GM23338 (cell line): ENCODE measurements around the gene ZNF429. TPM values are rescaled to one million over a fixed set of nuclear protein-coding genes. Genes with fewer than 3 reads are reported as not detected.

ENCODE experiments used
- ATAC-seq: fragments of 200-7000 bp; cut with Tn5 transposase; 3 replicates; pipeline ENCODE4 v1.9.1; 2020
- DNase-seq: peaks from one replicate; pipeline ENCODE4 v3.0.0-alpha.2; 2015; ENCODE audit warnings: low spot score
- H2AFZ ChIP-seq: fragments of 200-600 bp; sonication (generic); 2 replicates; pipeline ENCODE4 v1.8.0; 2016; ENCODE audit warnings: antibody characterized with exemption, mild to moderate bottlenecking, moderate library complexity
- H3F3A ChIP-seq: fragments of 200-600 bp; sonication (generic); replicated peaks from 2 replicates; pipeline ENCODE4 v1.8.0; 2017; ENCODE audit warnings: antibody characterized with exemption, mixed run types, low read depth
- H3K27ac ChIP-seq: fragments of 200-600 bp; sonication (generic); 2 replicates; pipeline ENCODE4 v1.6.1; 2016; ENCODE audit warnings: low read depth
- H3K27me3 ChIP-seq: fragments of 200-600 bp; sonication (generic); 2 replicates; pipeline ENCODE4 v1.8.0; 2016; ENCODE audit warnings: mild to moderate bottlenecking, mixed run types, moderate library complexity; ENCODE audit not compliant: insufficient read depth
- H3K36me3 ChIP-seq: fragments of 200-600 bp; sonication (generic); 2 replicates; pipeline ENCODE4 v1.8.0; 2016; ENCODE audit warnings: mild to moderate bottlenecking; ENCODE audit not compliant: insufficient read depth
- H3K4me1 ChIP-seq: fragments of 200-600 bp; sonication (generic); 2 replicates; pipeline ENCODE4 v1.8.0; 2016; ENCODE audit warnings: mild to moderate bottlenecking, moderate library complexity; ENCODE audit not compliant: insufficient read depth
- H3K4me2 ChIP-seq: fragments of 200-600 bp; sonication (generic); 2 replicates; pipeline ENCODE4 v1.7.1; 2017; ENCODE audit warnings: mixed run types
- H3K4me3 ChIP-seq: fragments of 200-600 bp; sonication (generic); 2 replicates; pipeline ENCODE4 v1.6.1; 2016; ENCODE audit warnings: mixed run types
- H3K79me2 ChIP-seq: fragments of 200-600 bp; sonication (generic); replicated peaks from 2 replicates; pipeline ENCODE4 v1.8.0; 2017; ENCODE audit warnings: mild to moderate bottlenecking; ENCODE audit not compliant: insufficient read depth
- H3K9me2 ChIP-seq: fragments of 200-600 bp; sonication (generic); 2 replicates; pipeline ENCODE4 v1.8.0; 2017; ENCODE audit not compliant: insufficient read depth
- H4K20me1 ChIP-seq: fragments of 200-600 bp; sonication (generic); replicated peaks from 2 replicates; pipeline ENCODE4 v1.8.0; 2017; ENCODE audit warnings: mild to moderate bottlenecking; ENCODE audit not compliant: insufficient read depth
- H3K27ac Mint-ChIP-seq: 2 replicates; pipeline ENCODE4 v1.8.0; 2020; ENCODE audit warnings: inconsistent platforms, mild to moderate bottlenecking, moderate library complexity, mixed read lengths
- H3K27me3 Mint-ChIP-seq: 3 replicates; pipeline ENCODE4 v1.8.0; 2022; ENCODE audit warnings: low read depth, mild to moderate bottlenecking, moderate library complexity, mixed read lengths, inconsistent platforms; ENCODE audit not compliant: insufficient read depth, poor library complexity
- H3K36me3 Mint-ChIP-seq: 3 replicates; pipeline ENCODE4 v1.8.0; 2021; ENCODE audit warnings: low read depth, mild to moderate bottlenecking, inconsistent platforms, moderate library complexity, mixed read lengths
- H3K4me1 Mint-ChIP-seq: 3 replicates; pipeline ENCODE4 v1.8.0; 2020; ENCODE audit warnings: mild to moderate bottlenecking, inconsistent platforms, mixed read lengths
- H3K4me3 Mint-ChIP-seq: 3 replicates; pipeline ENCODE4 v1.8.0; 2021; ENCODE audit warnings: moderate library complexity, mild to moderate bottlenecking, inconsistent platforms, mixed read lengths
- H3K9me3 Mint-ChIP-seq: 3 replicates; pipeline ENCODE4 v1.8.0; 2020; ENCODE audit warnings: moderate library complexity, mild to moderate bottlenecking, inconsistent platforms, mixed read lengths
- CREB1 ChIP-seq: fragments of 250-450 bp; sonication (Bioruptor Pico); IDR thresholded peaks from 2 replicates; pipeline ENCODE4 v1.5.0; 2020; ENCODE audit warnings: low read depth, mild to moderate bottlenecking, moderate library complexity
- EZH2 ChIP-seq: fragments of 200-600 bp; sonication (generic); IDR thresholded peaks from one replicate; pipeline ENCODE4 v1.8.0; 2017; ENCODE audit warnings: antibody characterized with exemption, mild to moderate bottlenecking, low read depth; ENCODE audit not compliant: unreplicated experiment
- JUNB ChIP-seq: IDR thresholded peaks from one replicate; pipeline ENCODE4 v1.6.1; 2016; ENCODE audit warnings: antibody characterized with exemption; ENCODE audit not compliant: unreplicated experiment
- NANOG ChIP-seq: IDR thresholded peaks from 2 replicates; pipeline ENCODE4 v1.6.1; 2016; ENCODE audit warnings: antibody characterized with exemption, borderline replicate concordance
- POLR2AphosphoS5 ChIP-seq: IDR thresholded peaks from 2 replicates; pipeline ENCODE4 v1.6.1; 2016; ENCODE audit warnings: antibody characterized with exemption, low read depth
- STAT1 ChIP-seq: IDR thresholded peaks from one replicate; pipeline ENCODE4 v1.6.1; 2016; ENCODE audit warnings: antibody characterized with exemption; ENCODE audit not compliant: unreplicated experiment
- ZNF114 ChIP-seq: fragments of 250-450 bp; sonication (Bioruptor Pico); IDR thresholded peaks from 2 replicates; pipeline ENCODE4 v1.5.0; 2020; ENCODE audit warnings: mild to moderate bottlenecking, moderate library complexity
- ZNF331 ChIP-seq: fragments of 250-450 bp; sonication (Bioruptor Pico); IDR thresholded peaks from 2 replicates; pipeline ENCODE4 v1.5.0; 2020; ENCODE audit warnings: low read depth, mild to moderate bottlenecking, moderate library complexity
- polyA plus RNA-seq: library from polyadenylated mRNA; unstranded; fragments of >200 nt; fragmentation: Nextera tagmentation; extraction: Ambion mirVana; gene quantifications from 2 replicates; pipeline ENCODE4 v1.2.1, GENCODE V29; 2016
- total RNA-seq: library from RNA; depleted of rRNA; stranded (reverse); fragments of >200 nt; shearing (Covaris generic); gene quantifications from 2 replicates; pipeline ENCODE4 v1.2.3, GENCODE V29; 2014
- TF ChIP-seq, protein P1 (sequence below): IDR thresholded peaks from one replicate; pipeline ENCODE4 v1.6.1; 2018; ENCODE audit warnings: antibody characterized with exemption; ENCODE audit not compliant: unreplicated experiment
- TF ChIP-seq, protein P2 (sequence below), 2 experiments: fragments of 200-600 bp in 1 of 2; sonication (generic) in 1 of 2; conservative IDR thresholded peaks; 2 replicates each; pipeline versions ENCODE4 v1.5.1 to v1.6.1; 2016 to 2017; ENCODE audit warnings: antibody characterized with exemption in 2 of 2, low read depth in 2 of 2, mild to moderate bottlenecking in 2 of 2, moderate library complexity in 1 of 2

The ZNF429 gene
- total and polyA plus RNA-seq, 2 experiments from 2014 or later, result 13.4 to 18.9 TPM

DNA sequence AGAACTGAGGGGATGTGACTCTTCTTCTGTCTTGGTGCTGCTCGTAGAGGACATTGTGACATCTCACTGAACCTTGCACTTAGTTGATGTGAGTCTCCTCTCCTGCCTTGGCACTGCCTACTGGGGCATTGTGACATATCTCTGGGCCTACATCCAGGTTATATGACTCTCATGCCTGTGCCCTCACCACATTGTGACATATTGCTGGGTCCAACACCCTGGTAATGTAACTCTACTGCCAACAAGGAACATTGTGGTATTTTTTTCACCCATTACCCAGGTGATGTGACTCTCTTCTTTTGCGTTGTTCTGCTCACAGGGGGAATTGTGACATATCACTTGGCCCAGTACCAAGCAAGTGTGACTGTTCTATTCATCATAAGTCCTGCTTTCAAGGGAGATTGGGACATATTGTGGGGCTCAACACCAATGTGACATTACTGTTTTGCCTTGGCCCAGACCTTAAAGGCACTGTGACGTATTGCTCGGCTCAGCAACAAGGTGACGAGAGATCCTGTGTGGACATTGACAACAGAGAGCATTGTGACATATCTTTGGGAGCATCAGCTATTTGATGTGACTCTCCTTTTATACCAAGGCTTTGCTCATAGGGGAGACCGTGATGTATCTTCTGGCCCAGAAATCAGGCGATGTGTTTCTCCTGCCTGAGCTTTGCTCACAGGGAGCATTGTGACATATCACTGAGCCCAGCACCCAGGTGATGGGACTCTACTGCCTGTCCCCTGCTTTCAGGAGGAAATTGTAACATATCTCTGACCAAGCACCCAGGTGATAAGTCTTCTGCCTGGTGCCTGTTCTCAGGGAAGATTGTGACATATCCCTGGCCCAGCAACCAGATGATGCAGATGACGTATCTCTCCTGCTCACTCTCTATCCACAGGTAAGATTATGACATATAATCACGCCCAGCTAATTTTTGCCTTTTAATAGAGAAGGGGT, 12.2 kb upstream of the ZNF429 start:
- Histone ChIP-seq H3K4me2 (no peak overlapping the region), H4K20me1 (no peaks in the 10 kb centered on the region; the same call in 1 of the 2 replicates), H3F3A (no peaks in the 10 kb centered on the region), H3K27ac (no peak overlapping the region), H3K27me3 (no peaks in the 10 kb centered on the region), H2AFZ (no peak overlapping the region), H3K9me2 (0 out of 2 replicates have a peak, but pooled peaks cover 3% of the 10 kb centered on the region), H3K4me3 (no peak overlapping the region), H3K79me2 (no peaks in the 10 kb centered on the region), H3K36me3 (0 out of 2 replicates have a peak, but pooled peaks cover 7% of the 10 kb centered on the region), H3K4me1 (no peaks in the 10 kb centered on the region)
- no peak overlapping the region for H3K4me3 Mint-ChIP-seq
- no peaks in the 10 kb centered on the region for H3K4me1 Mint-ChIP-seq
- H3K27me3 Mint-ChIP-seq, result peaks cover 7% of the 10 kb centered on the region
- peaks cover 71% of the 10 kb centered on the region for H3K9me3 Mint-ChIP-seq
- H3K27ac Mint-ChIP-seq, result no peak overlapping the region
- ATAC-seq (no peak), DNase-seq (no peak)
- H3K36me3 Mint-ChIP-seq, result peaks cover 58% of the 10 kb centered on the region
- TF ChIP-seq ZNF114 (no peak), CREB1 (no peak)

DNA sequence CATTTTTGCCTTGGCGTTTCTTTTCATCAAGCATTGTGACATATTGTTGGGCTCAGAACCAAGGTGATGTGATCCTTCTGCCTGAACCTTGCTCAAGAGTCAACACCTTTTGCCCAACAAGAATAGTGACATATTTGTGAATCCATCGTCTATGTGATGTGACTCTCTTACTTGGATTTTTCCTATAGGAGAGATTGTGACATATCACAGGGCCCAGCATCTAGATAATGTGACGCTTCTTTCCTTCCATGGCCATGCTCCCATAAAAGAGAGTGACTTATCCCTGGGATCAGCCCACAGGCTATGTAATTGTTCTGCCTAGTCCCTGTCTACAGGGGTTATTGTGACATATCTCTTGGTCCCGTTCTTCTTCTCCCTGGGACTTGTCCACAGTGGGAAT, 8.5 kb upstream of the ZNF429 start:
- H3K36me3 Mint-ChIP-seq, result peaks cover 38% of the 10 kb centered on the region
- no peak overlapping the region for H2AFZ ChIP-seq
- no peak overlapping the region for H3K4me3 Mint-ChIP-seq
- no peak overlapping the region for H3K27ac Mint-ChIP-seq
- no peaks in the 10 kb centered on the region for H3K4me1 ChIP-seq
- no peaks in the 10 kb centered on the region for H3K9me2 ChIP-seq
- no peak for TF ChIP-seq ZNF331 (CRISPR knock-in tag)
- no peak for TF ChIP-seq EZH2
- TF ChIP-seq NANOG, result no peak
- no peak for TF ChIP-seq CREB1
- TF ChIP-seq, protein P1, sequence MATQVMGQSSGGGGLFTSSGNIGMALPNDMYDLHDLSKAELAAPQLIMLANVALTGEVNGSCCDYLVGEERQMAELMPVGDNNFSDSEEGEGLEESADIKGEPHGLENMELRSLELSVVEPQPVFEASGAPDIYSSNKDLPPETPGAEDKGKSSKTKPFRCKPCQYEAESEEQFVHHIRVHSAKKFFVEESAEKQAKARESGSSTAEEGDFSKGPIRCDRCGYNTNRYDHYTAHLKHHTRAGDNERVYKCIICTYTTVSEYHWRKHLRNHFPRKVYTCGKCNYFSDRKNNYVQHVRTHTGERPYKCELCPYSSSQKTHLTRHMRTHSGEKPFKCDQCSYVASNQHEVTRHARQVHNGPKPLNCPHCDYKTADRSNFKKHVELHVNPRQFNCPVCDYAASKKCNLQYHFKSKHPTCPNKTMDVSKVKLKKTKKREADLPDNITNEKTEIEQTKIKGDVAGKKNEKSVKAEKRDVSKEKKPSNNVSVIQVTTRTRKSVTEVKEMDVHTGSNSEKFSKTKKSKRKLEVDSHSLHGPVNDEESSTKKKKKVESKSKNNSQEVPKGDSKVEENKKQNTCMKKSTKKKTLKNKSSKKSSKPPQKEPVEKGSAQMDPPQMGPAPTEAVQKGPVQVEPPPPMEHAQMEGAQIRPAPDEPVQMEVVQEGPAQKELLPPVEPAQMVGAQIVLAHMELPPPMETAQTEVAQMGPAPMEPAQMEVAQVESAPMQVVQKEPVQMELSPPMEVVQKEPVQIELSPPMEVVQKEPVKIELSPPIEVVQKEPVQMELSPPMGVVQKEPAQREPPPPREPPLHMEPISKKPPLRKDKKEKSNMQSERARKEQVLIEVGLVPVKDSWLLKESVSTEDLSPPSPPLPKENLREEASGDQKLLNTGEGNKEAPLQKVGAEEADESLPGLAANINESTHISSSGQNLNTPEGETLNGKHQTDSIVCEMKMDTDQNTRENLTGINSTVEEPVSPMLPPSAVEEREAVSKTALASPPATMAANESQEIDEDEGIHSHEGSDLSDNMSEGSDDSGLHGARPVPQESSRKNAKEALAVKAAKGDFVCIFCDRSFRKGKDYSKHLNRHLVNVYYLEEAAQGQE, result no peak
- no peak for TF ChIP-seq POLR2AphosphoS5
- no peak for TF ChIP-seq STAT1
- TF ChIP-seq, protein P2, sequence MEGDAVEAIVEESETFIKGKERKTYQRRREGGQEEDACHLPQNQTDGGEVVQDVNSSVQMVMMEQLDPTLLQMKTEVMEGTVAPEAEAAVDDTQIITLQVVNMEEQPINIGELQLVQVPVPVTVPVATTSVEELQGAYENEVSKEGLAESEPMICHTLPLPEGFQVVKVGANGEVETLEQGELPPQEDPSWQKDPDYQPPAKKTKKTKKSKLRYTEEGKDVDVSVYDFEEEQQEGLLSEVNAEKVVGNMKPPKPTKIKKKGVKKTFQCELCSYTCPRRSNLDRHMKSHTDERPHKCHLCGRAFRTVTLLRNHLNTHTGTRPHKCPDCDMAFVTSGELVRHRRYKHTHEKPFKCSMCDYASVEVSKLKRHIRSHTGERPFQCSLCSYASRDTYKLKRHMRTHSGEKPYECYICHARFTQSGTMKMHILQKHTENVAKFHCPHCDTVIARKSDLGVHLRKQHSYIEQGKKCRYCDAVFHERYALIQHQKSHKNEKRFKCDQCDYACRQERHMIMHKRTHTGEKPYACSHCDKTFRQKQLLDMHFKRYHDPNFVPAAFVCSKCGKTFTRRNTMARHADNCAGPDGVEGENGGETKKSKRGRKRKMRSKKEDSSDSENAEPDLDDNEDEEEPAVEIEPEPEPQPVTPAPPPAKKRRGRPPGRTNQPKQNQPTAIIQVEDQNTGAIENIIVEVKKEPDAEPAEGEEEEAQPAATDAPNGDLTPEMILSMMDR (conservative IDR thresholded peaks at IDR 0.05; ENCODE audit: low read depth in 2 of 2), result no peak
- TF ChIP-seq JUNB, result no peak
- no peak for TF ChIP-seq ZNF114
- no peak overlapping the region for H3K4me2 ChIP-seq
- ATAC-seq (no peak), DNase-seq (no peak)
- H4K20me1 ChIP-seq, result no peaks in the 10 kb centered on the region; the same call in 1 of the 2 replicates
- H3K4me3 ChIP-seq, result no peak overlapping the region
- no peak overlapping the region for H3K27ac ChIP-seq
- 0 out of 2 replicates have a peak, but pooled peaks cover 7% of the 10 kb centered on the region for H3K36me3 ChIP-seq
- peaks cover 44% of the 10 kb centered on the region for H3K9me3 Mint-ChIP-seq
- H3K27me3 Mint-ChIP-seq, result peaks cover 6% of the 10 kb centered on the region
- H3K4me1 Mint-ChIP-seq, result no peaks in the 10 kb centered on the region
- no peaks in the 10 kb centered on the region for H3K27me3 ChIP-seq
- H3K79me2 ChIP-seq, result no peaks in the 10 kb centered on the region
- H3F3A ChIP-seq, result no peaks in the 10 kb centered on the region
